Measurements from ENCODE around the gene GAB1. TPM values are rescaled to one million over a fixed set of nuclear protein-coding genes. Genes with fewer than 3 reads are reported as not detected.

The GAB1 gene
- total RNA-seq, 1 experiment from 2014 or later = 5.9 TPM

- TF ChIP-seq, protein P1, sequence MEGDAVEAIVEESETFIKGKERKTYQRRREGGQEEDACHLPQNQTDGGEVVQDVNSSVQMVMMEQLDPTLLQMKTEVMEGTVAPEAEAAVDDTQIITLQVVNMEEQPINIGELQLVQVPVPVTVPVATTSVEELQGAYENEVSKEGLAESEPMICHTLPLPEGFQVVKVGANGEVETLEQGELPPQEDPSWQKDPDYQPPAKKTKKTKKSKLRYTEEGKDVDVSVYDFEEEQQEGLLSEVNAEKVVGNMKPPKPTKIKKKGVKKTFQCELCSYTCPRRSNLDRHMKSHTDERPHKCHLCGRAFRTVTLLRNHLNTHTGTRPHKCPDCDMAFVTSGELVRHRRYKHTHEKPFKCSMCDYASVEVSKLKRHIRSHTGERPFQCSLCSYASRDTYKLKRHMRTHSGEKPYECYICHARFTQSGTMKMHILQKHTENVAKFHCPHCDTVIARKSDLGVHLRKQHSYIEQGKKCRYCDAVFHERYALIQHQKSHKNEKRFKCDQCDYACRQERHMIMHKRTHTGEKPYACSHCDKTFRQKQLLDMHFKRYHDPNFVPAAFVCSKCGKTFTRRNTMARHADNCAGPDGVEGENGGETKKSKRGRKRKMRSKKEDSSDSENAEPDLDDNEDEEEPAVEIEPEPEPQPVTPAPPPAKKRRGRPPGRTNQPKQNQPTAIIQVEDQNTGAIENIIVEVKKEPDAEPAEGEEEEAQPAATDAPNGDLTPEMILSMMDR (IDR thresholded peaks at IDR 0.05; ENCODE audit: unreplicated experiment) = no peak
- Mint-ChIP-seq H3K4me1 (ENCODE audit: insufficient read depth, unreplicated experiment) (no peaks in the 10 kb centered on the region), H3K4me3 (ENCODE audit: unreplicated experiment) (no peak overlapping the region), H3K27ac (ENCODE audit: low read depth, unreplicated experiment) (no peak overlapping the region), H3K36me3 (ENCODE audit: insufficient read depth, unreplicated experiment) (no peaks in the 10 kb centered on the region), H3K27me3 (ENCODE audit: insufficient read depth, unreplicated experiment) (no peaks in the 10 kb centered on the region), H3K9me3 (ENCODE audit: unreplicated experiment) (no peaks in the 10 kb centered on the region)
- DNase-seq (ENCODE audit: unreplicated experiment) = no peak
- ChIA-PET POLR2A (no interaction called here), CTCF (interaction anchor here (0.5 kb wide), 1 partner anchor 29 kb away, joined by 3 read pairs; no protein-coding TSS in a partner anchor)
- intact Hi-C loops (cut with micrococcal nuclease) = no loop called here
- BruUV-seq (replicated peaks) = no TSS peak
Measured at GRCh38 chr4:143369552-143369951, 32.9 kb downstream of the GAB1 start.

DNA sequence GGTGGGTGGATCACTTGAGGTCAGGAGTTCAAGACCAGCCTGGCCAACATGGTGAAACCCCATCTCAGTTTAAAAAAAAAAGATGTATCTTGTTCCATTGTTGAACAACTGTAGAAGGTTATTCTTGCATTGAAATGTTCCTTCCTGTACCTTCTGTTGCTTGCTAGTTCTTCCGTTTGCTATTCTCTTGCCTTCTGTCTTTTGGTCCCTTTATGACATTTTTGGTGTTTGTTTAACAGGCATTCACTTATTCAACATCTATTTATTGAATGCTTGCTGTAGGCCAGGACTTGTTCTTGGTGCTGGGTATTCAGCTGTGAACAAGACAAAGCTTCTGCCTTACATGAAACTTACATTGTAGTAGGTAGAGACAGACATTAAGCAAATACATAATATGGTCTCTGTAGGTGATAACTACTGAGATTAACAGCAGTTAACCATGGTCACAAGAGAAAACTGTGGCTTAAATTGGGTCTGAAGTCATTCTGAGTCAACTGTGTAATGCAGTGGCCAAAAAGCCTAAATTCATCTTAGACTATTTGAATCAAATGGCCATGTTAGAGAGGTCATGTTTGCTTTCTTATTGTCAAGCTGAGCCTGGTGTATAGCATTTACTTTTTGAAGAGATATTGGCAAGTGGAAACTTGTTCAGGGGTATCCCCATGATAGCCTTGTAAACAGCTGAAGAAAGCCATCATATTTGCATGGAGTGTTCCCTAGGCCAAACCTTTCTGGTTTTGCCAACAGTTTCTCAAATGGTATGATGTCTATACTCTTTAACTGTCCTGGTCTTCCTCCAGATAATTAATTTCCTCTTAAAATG, 35.6 kb downstream of the GAB1 start:
- no peak overlapping the region for H3K27ac Mint-ChIP-seq (ENCODE audit: low read depth, unreplicated experiment)
- CTCF ChIA-PET = interaction anchor here (0.6 kb wide), 2 partner anchors 96 to 651 kb away, joined by 3 to 4 read pairs; no protein-coding TSS in a partner anchor
- BruUV-seq (replicated peaks) = no TSS peak
- intact Hi-C loops (cut with micrococcal nuclease) = no loop called here
- H3K4me3 Mint-ChIP-seq (ENCODE audit: unreplicated experiment) = no peak overlapping the region
- TF ChIP-seq, protein P1 (IDR thresholded peaks at IDR 0.05; ENCODE audit: unreplicated experiment) = no peak
- H3K36me3 Mint-ChIP-seq (ENCODE audit: insufficient read depth, unreplicated experiment) = no peaks in the 10 kb centered on the region
- no peaks in the 10 kb centered on the region for H3K27me3 Mint-ChIP-seq (ENCODE audit: insufficient read depth, unreplicated experiment)
- H3K9me3 Mint-ChIP-seq (ENCODE audit: unreplicated experiment) = no peaks in the 10 kb centered on the region
- H3K4me1 Mint-ChIP-seq (ENCODE audit: insufficient read depth, unreplicated experiment) = peaks cover 7% of the 10 kb centered on the region
- POLR2A ChIA-PET = interaction anchor here (0.6 to 1.1 kb wide), 4 partner anchors 10 to 152 kb away, joined by 3 to 7 read pairs (median 3); no protein-coding TSS in a partner anchor
- DNase-seq (ENCODE audit: unreplicated experiment) = no peak

GRCh38 chr4:143374255-143374654, 37.6 kb downstream of the GAB1 start:
- intact Hi-C loops (cut with micrococcal nuclease) = no loop called here
- TF ChIP-seq, protein P1 (IDR thresholded peaks at IDR 0.05; ENCODE audit: unreplicated experiment) = no peak
- CTCF ChIA-PET = interaction anchor here (0.6 to 4.0 kb wide), 3 partner anchors 16 to 51 kb away, joined by 3 to 19 read pairs (median 4); no protein-coding TSS in a partner anchor
- Mint-ChIP-seq H3K9me3 (ENCODE audit: unreplicated experiment) (no peaks in the 10 kb centered on the region), H3K36me3 (ENCODE audit: insufficient read depth, unreplicated experiment) (no peaks in the 10 kb centered on the region), H3K4me3 (ENCODE audit: unreplicated experiment) (no peak overlapping the region), H3K4me1 (ENCODE audit: insufficient read depth, unreplicated experiment) (peaks cover 12% of the 10 kb centered on the region), H3K27ac (ENCODE audit: low read depth, unreplicated experiment) (no peak overlapping the region), H3K27me3 (ENCODE audit: insufficient read depth, unreplicated experiment) (no peaks in the 10 kb centered on the region)
- no TSS peak for BruUV-seq (replicated peaks)
- POLR2A ChIA-PET = no interaction called here
- no peak for DNase-seq (ENCODE audit: unreplicated experiment)

DNA sequence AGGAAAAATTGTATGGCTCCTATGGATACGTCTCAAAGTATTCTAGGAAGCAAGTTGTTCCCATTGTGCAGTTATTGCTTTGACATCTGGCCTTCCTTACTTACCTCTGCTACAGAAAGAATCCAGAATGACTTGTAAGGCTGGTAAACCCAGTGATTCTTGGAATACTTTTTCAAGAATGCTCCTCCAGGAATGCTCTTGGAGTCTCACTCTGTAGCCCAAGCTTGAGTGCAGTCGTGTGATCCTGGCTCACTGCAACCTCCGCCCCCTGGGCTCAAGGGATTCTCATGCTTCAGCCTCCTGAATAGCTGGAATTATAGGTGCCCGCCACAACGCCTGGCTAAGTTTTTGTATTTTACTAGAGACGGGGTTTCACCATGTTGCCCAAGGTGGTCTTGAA, 38.1 kb downstream of the GAB1 start:
- no peaks in the 10 kb centered on the region for H3K9me3 Mint-ChIP-seq (ENCODE audit: unreplicated experiment)
- peaks cover 12% of the 10 kb centered on the region for H3K4me1 Mint-ChIP-seq (ENCODE audit: insufficient read depth, unreplicated experiment)
- no peak for DNase-seq (ENCODE audit: unreplicated experiment)
- BruUV-seq (replicated peaks) = no TSS peak
- H3K4me3 Mint-ChIP-seq (ENCODE audit: unreplicated experiment) = no peak overlapping the region
- POLR2A ChIA-PET = interaction anchor here (1.0 kb wide), 1 partner anchor 36 kb away, joined by 3 read pairs; no protein-coding TSS in a partner anchor
- H3K27me3 Mint-ChIP-seq (ENCODE audit: insufficient read depth, unreplicated experiment) = no peaks in the 10 kb centered on the region
- intact Hi-C loops (cut with micrococcal nuclease) = loop anchor here (1.0 kb wide), 1 partner anchor 108 kb away; no protein-coding TSS in a partner anchor
- TF ChIP-seq, protein P1 (IDR thresholded peaks at IDR 0.05; ENCODE audit: unreplicated experiment) = no peak
- CTCF ChIA-PET = interaction anchor here (0.6 to 4.0 kb wide), 12 partner anchors 10 to 168 kb away, joined by 3 to 21 read pairs (median 4); no protein-coding TSS in a partner anchor
- H3K27ac Mint-ChIP-seq (ENCODE audit: low read depth, unreplicated experiment) = no peak overlapping the region
- no peaks in the 10 kb centered on the region for H3K36me3 Mint-ChIP-seq (ENCODE audit: insufficient read depth, unreplicated experiment)

All from MCF 10A (cell line).